Measurements from ENCODE around the gene MRAS. TPM values are rescaled to one million over a fixed set of nuclear protein-coding genes. Genes with fewer than 3 reads are reported as not detected.
"Not testable (repeated sequence)": the region's sequence is repeated elsewhere in the genome, so short reads cannot be mapped to it uniquely, and the experiment has no call there.

The MRAS gene
- total RNA-seq, 1 experiment from 2014 or later: 0.77 TPM

GRCh38 chr3:138418601-138419206 lies 70.3 kb downstream of the MRAS start:
- Histone ChIP-seq H3K4me1 (ENCODE audit: insufficient read depth, low read length, poor library complexity, severe bottlenecking) (no peaks in the 10 kb centered on the region), H3K36me3 (ENCODE audit: insufficient read depth, low read length, poor library complexity, severe bottlenecking) (no peaks in the 10 kb centered on the region), H3K4me3 (ENCODE audit: low read depth, low read length, poor library complexity, severe bottlenecking) (no peak overlapping the region), H3K9me3 (ENCODE audit: low read depth, low read length, poor library complexity, severe bottlenecking) (no peaks in the 10 kb centered on the region), H3K27me3 (replicated peaks; ENCODE audit: insufficient read depth, low read depth, low read length, poor library complexity) (no peaks in the 10 kb centered on the region), H3K27ac (ENCODE audit: low read depth, low read length, poor library complexity, severe bottlenecking) (no peak overlapping the region)
- no TSS peak for BruUV-seq (replicated peaks)
- POLR2A ChIA-PET (ENCODE audit: low non-redundant PET): no interaction called here
- intact Hi-C loops (cut with micrococcal nuclease; ENCODE audit: unreplicated experiment): loop anchor here (5.0 kb wide), 1 partner anchor 909 kb away; no protein-coding TSS in a partner anchor
- no peak for DNase-seq (ENCODE audit: low spot score)
- CTCF ChIA-PET: no interaction called here
- no peak for TF ChIP-seq EZH2 (IDR thresholded peaks at IDR 0.05; ENCODE audit: borderline replicate concordance, low read depth, low read length, poor library complexity, severe bottlenecking)
- TF ChIP-seq CTCF (conservative IDR thresholded peaks at IDR 0.05; ENCODE audit: low read depth, low read length): no peak

- intact Hi-C loops (cut with micrococcal nuclease; ENCODE audit: unreplicated experiment): no loop called here
- H3K4me3 ChIP-seq (ENCODE audit: low read depth, low read length, poor library complexity, severe bottlenecking): no peak overlapping the region
- H3K9me3 ChIP-seq (ENCODE audit: low read depth, low read length, poor library complexity, severe bottlenecking): no peaks in the 10 kb centered on the region
- ChIA-PET POLR2A (ENCODE audit: low non-redundant PET) (no interaction called here), CTCF (no interaction called here)
- no peak for DNase-seq (ENCODE audit: low spot score)
- TF ChIP-seq EZH2 (IDR thresholded peaks at IDR 0.05; ENCODE audit: borderline replicate concordance, low read depth, low read length, poor library complexity, severe bottlenecking): no peak
- H3K27me3 ChIP-seq (replicated peaks; ENCODE audit: insufficient read depth, low read depth, low read length, poor library complexity): no peaks in the 10 kb centered on the region
- BruUV-seq (replicated peaks): no TSS peak
- H3K36me3 ChIP-seq (ENCODE audit: insufficient read depth, low read length, poor library complexity, severe bottlenecking): no peaks in the 10 kb centered on the region
- no peaks in the 10 kb centered on the region for H3K4me1 ChIP-seq (ENCODE audit: insufficient read depth, low read length, poor library complexity, severe bottlenecking)
- H3K27ac ChIP-seq (ENCODE audit: low read depth, low read length, poor library complexity, severe bottlenecking): no peak overlapping the region
Measured at GRCh38 chr3:138423316-138423715, 74.9 kb downstream of the MRAS start.

GRCh38 chr3:138424323-138424722 lies 75.9 kb downstream of the MRAS start:
- no peaks in the 10 kb centered on the region for H3K36me3 ChIP-seq (ENCODE audit: insufficient read depth, low read length, poor library complexity, severe bottlenecking)
- DNase-seq (ENCODE audit: low spot score): no peak
- intact Hi-C loops (cut with micrococcal nuclease; ENCODE audit: unreplicated experiment): no loop called here
- no peak overlapping the region for H3K4me3 ChIP-seq (ENCODE audit: low read depth, low read length, poor library complexity, severe bottlenecking)
- no peaks in the 10 kb centered on the region for H3K27me3 ChIP-seq (replicated peaks; ENCODE audit: insufficient read depth, low read depth, low read length, poor library complexity)
- no peaks in the 10 kb centered on the region for H3K9me3 ChIP-seq (ENCODE audit: low read depth, low read length, poor library complexity, severe bottlenecking)
- ChIA-PET POLR2A (ENCODE audit: low non-redundant PET) (no interaction called here), CTCF (no interaction called here)
- H3K27ac ChIP-seq (ENCODE audit: low read depth, low read length, poor library complexity, severe bottlenecking): no peak overlapping the region
- H3K4me1 ChIP-seq (ENCODE audit: insufficient read depth, low read length, poor library complexity, severe bottlenecking): no peaks in the 10 kb centered on the region
- no TSS peak for BruUV-seq (replicated peaks)
- TF ChIP-seq EZH2 (IDR thresholded peaks at IDR 0.05; ENCODE audit: borderline replicate concordance, low read depth, low read length, poor library complexity, severe bottlenecking): no peak
- TF ChIP-seq CTCF (conservative IDR thresholded peaks at IDR 0.05; ENCODE audit: low read depth, low read length): no peak

GRCh38 chr3:138426211-138426610 lies 77.8 kb downstream of the MRAS start:
- H3K4me1 ChIP-seq (ENCODE audit: insufficient read depth, low read length, poor library complexity, severe bottlenecking): no peaks in the 10 kb centered on the region
- no peaks in the 10 kb centered on the region for H3K27me3 ChIP-seq (replicated peaks; ENCODE audit: insufficient read depth, low read depth, low read length, poor library complexity)
- ChIA-PET POLR2A (ENCODE audit: low non-redundant PET) (no interaction called here), CTCF (no interaction called here)
- no peaks in the 10 kb centered on the region for H3K9me3 ChIP-seq (ENCODE audit: low read depth, low read length, poor library complexity, severe bottlenecking)
- no TSS peak for BruUV-seq (replicated peaks)
- H3K27ac ChIP-seq (ENCODE audit: low read depth, low read length, poor library complexity, severe bottlenecking): no peak overlapping the region
- H3K4me3 ChIP-seq (ENCODE audit: low read depth, low read length, poor library complexity, severe bottlenecking): no peak overlapping the region
- no peak for DNase-seq (ENCODE audit: low spot score)
- H3K36me3 ChIP-seq (ENCODE audit: insufficient read depth, low read length, poor library complexity, severe bottlenecking): no peaks in the 10 kb centered on the region
- intact Hi-C loops (cut with micrococcal nuclease; ENCODE audit: unreplicated experiment): loop anchor here (2.0 kb wide), 1 partner anchor 93 kb away; no protein-coding TSS in a partner anchor
- TF ChIP-seq EZH2 (IDR thresholded peaks at IDR 0.05; ENCODE audit: borderline replicate concordance, low read depth, low read length, poor library complexity, severe bottlenecking) (no peak), CTCF (conservative IDR thresholded peaks at IDR 0.05; ENCODE audit: low read depth, low read length) (peak; percentile 43)

- H3K9me3 ChIP-seq (ENCODE audit: low read depth, low read length, poor library complexity, severe bottlenecking); POLR2A ChIA-PET (ENCODE audit: low non-redundant PET); H3K27me3 ChIP-seq (replicated peaks; ENCODE audit: insufficient read depth, low read depth, low read length, poor library complexity); H3K27ac ChIP-seq (ENCODE audit: low read depth, low read length, poor library complexity, severe bottlenecking); CTCF ChIA-PET; H3K36me3 ChIP-seq (ENCODE audit: insufficient read depth, low read length, poor library complexity, severe bottlenecking); DNase-seq (ENCODE audit: low spot score); H3K4me3 ChIP-seq (ENCODE audit: low read depth, low read length, poor library complexity, severe bottlenecking); BruUV-seq (replicated peaks); H3K4me1 ChIP-seq (ENCODE audit: insufficient read depth, low read length, poor library complexity, severe bottlenecking): not testable (repeated sequence)
- intact Hi-C loops (cut with micrococcal nuclease; ENCODE audit: unreplicated experiment): loop anchor here (2.0 kb wide), 1 partner anchor 94 kb away; no protein-coding TSS in a partner anchor
Measured at GRCh38 chr3:138426754-138427153, 78.4 kb downstream of the MRAS start.

Measured in A673 (cell line).